ENCODE data around the gene TJP2. TPM values are rescaled to one million over a fixed set of nuclear protein-coding genes. Genes with fewer than 3 reads are reported as not detected.

The TJP2 gene
- total RNA-seq, 1 experiment from 2014 or later, result 155 TPM

DNA sequence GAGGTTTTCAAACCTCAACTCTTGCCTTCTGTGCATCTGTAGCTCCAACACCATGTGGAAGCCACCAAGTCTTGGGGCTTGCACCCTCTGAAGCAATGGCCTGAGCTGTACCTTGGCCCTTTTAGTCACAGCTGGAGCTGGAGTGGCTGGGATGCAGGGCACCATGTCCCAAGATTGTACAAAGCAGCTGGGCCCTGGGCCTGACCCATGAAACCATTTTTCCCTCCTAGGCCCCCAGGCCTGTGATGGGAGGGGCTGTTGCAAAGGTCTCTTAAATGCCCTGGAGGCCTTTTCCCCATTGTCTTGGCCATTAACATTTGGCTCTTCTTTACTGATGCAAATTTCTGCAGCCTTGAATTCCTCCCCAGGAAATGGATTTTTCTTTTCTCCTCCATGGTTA lies 139.1 kb downstream of the TJP2 start (continued):
- TF ChIP-seq, protein P1, sequence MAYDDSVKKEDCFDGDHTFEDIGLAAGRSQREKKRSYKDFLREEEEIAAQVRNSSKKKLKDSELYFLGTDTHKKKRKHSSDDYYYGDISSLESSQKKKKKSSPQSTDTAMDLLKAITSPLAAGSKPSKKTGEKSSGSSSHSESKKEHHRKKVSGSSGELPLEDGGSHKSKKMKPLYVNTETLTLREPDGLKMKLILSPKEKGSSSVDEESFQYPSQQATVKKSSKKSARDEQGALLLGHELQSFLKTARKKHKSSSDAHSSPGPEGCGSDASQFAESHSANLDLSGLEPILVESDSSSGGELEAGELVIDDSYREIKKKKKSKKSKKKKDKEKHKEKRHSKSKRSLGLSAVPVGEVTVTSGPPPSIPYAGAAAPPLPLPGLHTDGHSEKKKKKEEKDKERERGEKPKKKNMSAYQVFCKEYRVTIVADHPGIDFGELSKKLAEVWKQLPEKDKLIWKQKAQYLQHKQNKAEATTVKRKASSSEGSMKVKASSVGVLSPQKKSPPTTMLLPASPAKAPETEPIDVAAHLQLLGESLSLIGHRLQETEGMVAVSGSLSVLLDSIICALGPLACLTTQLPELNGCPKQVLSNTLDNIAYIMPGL (CRISPR knock-in tag; IDR thresholded peaks at IDR 0.05), result no peak
- TF ChIP-seq NR1H2 (CRISPR knock-in tag; IDR thresholded peaks at IDR 0.05), result no peak
- TF ChIP-seq, protein P2, sequence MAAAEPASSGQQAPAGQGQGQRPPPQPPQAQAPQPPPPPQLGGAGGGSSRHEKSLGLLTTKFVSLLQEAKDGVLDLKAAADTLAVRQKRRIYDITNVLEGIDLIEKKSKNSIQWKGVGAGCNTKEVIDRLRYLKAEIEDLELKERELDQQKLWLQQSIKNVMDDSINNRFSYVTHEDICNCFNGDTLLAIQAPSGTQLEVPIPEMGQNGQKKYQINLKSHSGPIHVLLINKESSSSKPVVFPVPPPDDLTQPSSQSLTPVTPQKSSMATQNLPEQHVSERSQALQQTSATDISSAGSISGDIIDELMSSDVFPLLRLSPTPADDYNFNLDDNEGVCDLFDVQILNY (CRISPR knock-in tag; IDR thresholded peaks at IDR 0.05), result no peak
- no peak for TF ChIP-seq RELA (CRISPR knock-in tag; IDR thresholded peaks at IDR 0.05; ENCODE audit: borderline replicate concordance)
- TF ChIP-seq SP1 (CRISPR knock-in tag; conservative IDR thresholded peaks at IDR 0.05), result no peak
- TF ChIP-seq ZNF396 (CRISPR knock-in tag; IDR thresholded peaks at IDR 0.05; ENCODE audit: borderline replicate concordance), result no peak
- no peak for TF ChIP-seq JUN (CRISPR knock-in tag; IDR thresholded peaks at IDR 0.05)

DNA sequence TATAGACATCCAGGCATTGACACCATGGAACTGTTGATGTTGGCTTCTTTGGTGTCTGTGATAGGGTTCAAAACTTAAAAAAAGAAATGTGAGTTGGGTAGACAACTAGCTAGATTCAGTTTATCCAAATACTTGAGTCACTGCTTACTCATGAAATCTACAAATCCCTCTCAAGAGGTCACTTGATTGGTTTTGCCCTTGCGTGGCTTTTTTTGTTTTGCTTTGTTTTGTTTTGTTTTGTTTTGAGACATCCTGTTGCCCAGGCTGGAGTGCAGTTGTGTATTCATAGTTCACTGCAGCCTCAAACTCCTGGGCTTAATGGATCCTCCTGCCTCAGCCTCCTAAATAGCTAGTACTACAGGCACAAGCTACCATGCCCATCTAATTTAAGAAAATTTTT lies 140.5 kb downstream of the TJP2 start:
- DNase-seq (ENCODE audit: low spot score) (no peak), ATAC-seq (no peak)
- H3K4me3 Mint-ChIP-seq, result no peak overlapping the region
- TF ChIP-seq, protein P3, sequence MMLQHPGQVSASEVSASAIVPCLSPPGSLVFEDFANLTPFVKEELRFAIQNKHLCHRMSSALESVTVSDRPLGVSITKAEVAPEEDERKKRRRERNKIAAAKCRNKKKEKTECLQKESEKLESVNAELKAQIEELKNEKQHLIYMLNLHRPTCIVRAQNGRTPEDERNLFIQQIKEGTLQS (CRISPR knock-in tag; conservative IDR thresholded peaks at IDR 0.05), result no peak
- TF ChIP-seq FOXP1 (CRISPR knock-in tag; IDR thresholded peaks at IDR 0.05; ENCODE audit: borderline replicate concordance) (no peak), RELA (CRISPR knock-in tag; IDR thresholded peaks at IDR 0.05; ENCODE audit: borderline replicate concordance) (no peak), SOX15 (CRISPR knock-in tag; IDR thresholded peaks at IDR 0.05) (no peak), MXD4 (CRISPR knock-in tag; IDR thresholded peaks at IDR 0.05; ENCODE audit: borderline replicate concordance) (no peak), OVOL2 (CRISPR knock-in tag; IDR thresholded peaks at IDR 0.05; ENCODE audit: borderline replicate concordance) (no peak), CREB1 (CRISPR knock-in tag; IDR thresholded peaks at IDR 0.05) (no peak)
- TF ChIP-seq, protein P4, sequence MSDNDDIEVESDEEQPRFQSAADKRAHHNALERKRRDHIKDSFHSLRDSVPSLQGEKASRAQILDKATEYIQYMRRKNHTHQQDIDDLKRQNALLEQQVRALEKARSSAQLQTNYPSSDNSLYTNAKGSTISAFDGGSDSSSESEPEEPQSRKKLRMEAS (CRISPR knock-in tag; IDR thresholded peaks at IDR 0.05), result no peak
- no peak overlapping the region for H3K27ac Mint-ChIP-seq
- H3K27me3 Mint-ChIP-seq (ENCODE audit: low read depth), result peaks cover 9% of the 10 kb centered on the region
- peaks cover 57% of the 10 kb centered on the region for H3K9me3 Mint-ChIP-seq
- peaks cover 17% of the 10 kb centered on the region for H3K4me1 Mint-ChIP-seq
- peaks cover 56% of the 10 kb centered on the region for H3K36me3 Mint-ChIP-seq
- CTCF ChIA-PET, result no interaction called here
- POLR2A ChIA-PET, result no interaction called here

DNA sequence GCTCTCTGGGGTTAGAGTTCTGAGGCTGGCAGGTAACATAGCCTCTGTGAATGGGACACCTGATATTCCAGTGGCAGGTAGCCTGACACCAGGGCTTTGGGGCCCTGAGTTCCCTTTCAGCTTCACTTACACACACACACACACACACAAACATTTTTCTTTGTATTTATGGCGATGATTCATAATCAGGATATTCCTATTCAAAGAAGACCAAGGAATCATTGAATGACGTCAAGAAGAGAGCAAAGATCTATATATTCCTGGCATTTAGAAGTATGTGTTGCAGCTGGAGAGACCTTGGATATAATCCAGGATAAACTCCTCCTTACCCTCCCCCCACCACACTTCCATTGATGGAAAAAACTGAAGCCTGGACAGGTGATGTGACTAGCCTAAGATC lies 143.0 kb downstream of the TJP2 start:
- DNase-seq (ENCODE audit: low spot score), result no peak
- CTCF ChIA-PET, result no interaction called here
- no peak for TF ChIP-seq CBFB (CRISPR knock-in tag; IDR thresholded peaks at IDR 0.05; ENCODE audit: low read depth)
- no peak for TF ChIP-seq ESRRA (CRISPR knock-in tag; IDR thresholded peaks at IDR 0.05; ENCODE audit: borderline replicate concordance)
- TF ChIP-seq, protein P1 (CRISPR knock-in tag; IDR thresholded peaks at IDR 0.05), result no peak
- TF ChIP-seq, protein P5, sequence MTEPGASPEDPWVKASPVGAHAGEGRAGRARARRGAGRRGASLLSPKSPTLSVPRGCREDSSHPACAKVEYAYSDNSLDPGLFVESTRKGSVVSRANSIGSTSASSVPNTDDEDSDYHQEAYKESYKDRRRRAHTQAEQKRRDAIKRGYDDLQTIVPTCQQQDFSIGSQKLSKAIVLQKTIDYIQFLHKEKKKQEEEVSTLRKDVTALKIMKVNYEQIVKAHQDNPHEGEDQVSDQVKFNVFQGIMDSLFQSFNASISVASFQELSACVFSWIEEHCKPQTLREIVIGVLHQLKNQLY (CRISPR knock-in tag; IDR thresholded peaks at IDR 0.05), result no peak
- TF ChIP-seq, protein P6, sequence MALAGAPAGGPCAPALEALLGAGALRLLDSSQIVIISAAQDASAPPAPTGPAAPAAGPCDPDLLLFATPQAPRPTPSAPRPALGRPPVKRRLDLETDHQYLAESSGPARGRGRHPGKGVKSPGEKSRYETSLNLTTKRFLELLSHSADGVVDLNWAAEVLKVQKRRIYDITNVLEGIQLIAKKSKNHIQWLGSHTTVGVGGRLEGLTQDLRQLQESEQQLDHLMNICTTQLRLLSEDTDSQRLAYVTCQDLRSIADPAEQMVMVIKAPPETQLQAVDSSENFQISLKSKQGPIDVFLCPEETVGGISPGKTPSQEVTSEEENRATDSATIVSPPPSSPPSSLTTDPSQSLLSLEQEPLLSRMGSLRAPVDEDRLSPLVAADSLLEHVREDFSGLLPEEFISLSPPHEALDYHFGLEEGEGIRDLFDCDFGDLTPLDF (CRISPR knock-in tag; IDR thresholded peaks at IDR 0.05), result no peak
- no peak for TF ChIP-seq MYBL2 (CRISPR knock-in tag; IDR thresholded peaks at IDR 0.05)
- TF ChIP-seq GABPB1 (CRISPR knock-in tag; IDR thresholded peaks at IDR 0.05), result no peak
- TF ChIP-seq, protein P7, sequence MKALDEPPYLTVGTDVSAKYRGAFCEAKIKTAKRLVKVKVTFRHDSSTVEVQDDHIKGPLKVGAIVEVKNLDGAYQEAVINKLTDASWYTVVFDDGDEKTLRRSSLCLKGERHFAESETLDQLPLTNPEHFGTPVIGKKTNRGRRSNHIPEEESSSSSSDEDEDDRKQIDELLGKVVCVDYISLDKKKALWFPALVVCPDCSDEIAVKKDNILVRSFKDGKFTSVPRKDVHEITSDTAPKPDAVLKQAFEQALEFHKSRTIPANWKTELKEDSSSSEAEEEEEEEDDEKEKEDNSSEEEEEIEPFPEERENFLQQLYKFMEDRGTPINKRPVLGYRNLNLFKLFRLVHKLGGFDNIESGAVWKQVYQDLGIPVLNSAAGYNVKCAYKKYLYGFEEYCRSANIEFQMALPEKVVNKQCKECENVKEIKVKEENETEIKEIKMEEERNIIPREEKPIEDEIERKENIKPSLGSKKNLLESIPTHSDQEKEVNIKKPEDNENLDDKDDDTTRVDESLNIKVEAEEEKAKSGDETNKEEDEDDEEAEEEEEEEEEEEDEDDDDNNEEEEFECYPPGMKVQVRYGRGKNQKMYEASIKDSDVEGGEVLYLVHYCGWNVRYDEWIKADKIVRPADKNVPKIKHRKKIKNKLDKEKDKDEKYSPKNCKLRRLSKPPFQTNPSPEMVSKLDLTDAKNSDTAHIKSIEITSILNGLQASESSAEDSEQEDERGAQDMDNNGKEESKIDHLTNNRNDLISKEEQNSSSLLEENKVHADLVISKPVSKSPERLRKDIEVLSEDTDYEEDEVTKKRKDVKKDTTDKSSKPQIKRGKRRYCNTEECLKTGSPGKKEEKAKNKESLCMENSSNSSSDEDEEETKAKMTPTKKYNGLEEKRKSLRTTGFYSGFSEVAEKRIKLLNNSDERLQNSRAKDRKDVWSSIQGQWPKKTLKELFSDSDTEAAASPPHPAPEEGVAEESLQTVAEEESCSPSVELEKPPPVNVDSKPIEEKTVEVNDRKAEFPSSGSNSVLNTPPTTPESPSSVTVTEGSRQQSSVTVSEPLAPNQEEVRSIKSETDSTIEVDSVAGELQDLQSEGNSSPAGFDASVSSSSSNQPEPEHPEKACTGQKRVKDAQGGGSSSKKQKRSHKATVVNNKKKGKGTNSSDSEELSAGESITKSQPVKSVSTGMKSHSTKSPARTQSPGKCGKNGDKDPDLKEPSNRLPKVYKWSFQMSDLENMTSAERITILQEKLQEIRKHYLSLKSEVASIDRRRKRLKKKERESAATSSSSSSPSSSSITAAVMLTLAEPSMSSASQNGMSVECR (CRISPR knock-in tag; IDR thresholded peaks at IDR 0.05; ENCODE audit: borderline replicate concordance), result no peak
- TF ChIP-seq ZNF232 (CRISPR knock-in tag; IDR thresholded peaks at IDR 0.05), result no peak

More for the DNA sequence above, 143.0 kb downstream of the TJP2 start:
- POLR2A ChIA-PET, result no interaction called here
- Mint-ChIP-seq H3K4me1 (peaks cover 34% of the 10 kb centered on the region), H3K27ac (no peak overlapping the region), H3K4me3 (no peak overlapping the region), H3K9me3 (peaks cover 40% of the 10 kb centered on the region), H3K27me3 (ENCODE audit: low read depth) (peaks cover 7% of the 10 kb centered on the region), H3K36me3 (peaks cover 38% of the 10 kb centered on the region)
- no peak for ATAC-seq
